Thyroid gland (tissue), 4 donors: ENCODE results near the gene WNK1. TPM values are rescaled to one million over a fixed set of nuclear protein-coding genes. Genes with fewer than 3 reads are reported as not detected.

ENCODE experiments used
- DNase-seq, 2 donors: peaks; one replicate each; pipeline ENCODE4 v3.0.0-alpha.2; 2019
- H3K27ac ChIP-seq, 3 donors: fragments of 200-600 bp; sonication (generic); 1 replicate in 2 of 3; 2 replicates in 1 of 3; pipeline ENCODE4 v1.5.1; 2016 to 2019; ENCODE audit warnings: mild to moderate bottlenecking in 1 of 3, moderate library complexity in 1 of 3
- H3K27me3 ChIP-seq: fragments of 200-600 bp; sonication (generic); one replicate; pipeline ENCODE4 v1.5.1; 2019
- H3K36me3 ChIP-seq, 2 donors: fragments of 200-600 bp; sonication (generic); one replicate each; pipeline ENCODE4 v1.5.1; 2016 to 2019
- H3K4me1 ChIP-seq, 2 donors: fragments of 200-600 bp; sonication (generic); one replicate each; pipeline ENCODE4 v1.5.1; 2017 to 2019
- H3K4me3 ChIP-seq, 3 donors: fragments of 200-600 bp; sonication (generic); replicated peaks in 1 of 3; 1 replicate in 2 of 3; 2 replicates in 1 of 3; pipeline ENCODE4 v1.5.1; 2016; ENCODE audit warnings: mild to moderate bottlenecking in 1 of 3
- H3K9me3 ChIP-seq: fragments of 200-600 bp; sonication (generic); one replicate; pipeline ENCODE4 v1.5.1; 2017
- POLR2A ChIP-seq, 2 donors: fragments of 450-650 bp; IDR thresholded peaks; one replicate each; pipeline ENCODE4 v1.6.1; 2017; ENCODE audit warnings: antibody characterized with exemption in 2 of 2, mild to moderate bottlenecking in 2 of 2, moderate library complexity in 1 of 2
- WGBS, 2 donors: methylation state at CpG; one replicate each; pipeline ENCODE4 v1.1.5; 2017; 5-methylcytosine and 5-hydroxymethylcytosine counted together
- intact Hi-C: fragments of 100-400 bp; cut with DNase I; formaldehyde crosslinking; loops from one replicate; pipeline ENCODE4 v1.15.1; 2023
- total RNA-seq, 4 donors: library from RNA; depleted of rRNA; stranded (reverse); fragments of >200 nt; gene quantifications; one replicate each; pipeline ENCODE4 v1.2.3, GENCODE V29; 2016
- TF ChIP-seq, protein P1 (sequence below), 6 experiments: fragments of 200-600 bp in 3 of 6; fragments of 450-650 bp in 3 of 6; sonication (generic) in 3 of 6; IDR thresholded peaks; one replicate each; pipeline ENCODE4 v1.5.1; 2016 to 2019; ENCODE audit warnings: antibody characterized with exemption in 6 of 6, mild to moderate bottlenecking in 2 of 6, inconsistent platforms in 1 of 6, moderate library complexity in 1 of 6

The WNK1 gene
- total RNA-seq, 4 donors from 2014 or later = 90.0 to 211 (median 109) TPM

DNA sequence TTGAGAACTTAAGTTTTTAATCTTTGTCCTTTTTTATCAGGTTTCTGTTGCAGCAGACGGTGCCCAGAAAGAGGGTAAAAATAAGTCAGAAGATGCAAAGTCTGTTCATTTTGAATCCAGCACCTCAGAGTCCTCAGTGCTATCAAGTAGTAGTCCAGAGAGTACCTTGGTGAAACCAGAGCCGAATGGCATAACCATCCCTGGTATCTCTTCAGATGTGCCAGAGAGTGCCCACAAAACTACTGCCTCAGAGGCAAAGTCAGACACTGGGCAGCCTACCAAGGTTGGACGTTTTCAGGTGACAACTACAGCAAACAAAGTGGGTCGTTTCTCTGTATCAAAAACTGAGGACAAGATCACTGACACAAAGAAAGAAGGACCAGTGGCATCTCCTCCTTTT, 143.7 kb downstream of the WNK1 start:
- TF ChIP-seq, protein P1, sequence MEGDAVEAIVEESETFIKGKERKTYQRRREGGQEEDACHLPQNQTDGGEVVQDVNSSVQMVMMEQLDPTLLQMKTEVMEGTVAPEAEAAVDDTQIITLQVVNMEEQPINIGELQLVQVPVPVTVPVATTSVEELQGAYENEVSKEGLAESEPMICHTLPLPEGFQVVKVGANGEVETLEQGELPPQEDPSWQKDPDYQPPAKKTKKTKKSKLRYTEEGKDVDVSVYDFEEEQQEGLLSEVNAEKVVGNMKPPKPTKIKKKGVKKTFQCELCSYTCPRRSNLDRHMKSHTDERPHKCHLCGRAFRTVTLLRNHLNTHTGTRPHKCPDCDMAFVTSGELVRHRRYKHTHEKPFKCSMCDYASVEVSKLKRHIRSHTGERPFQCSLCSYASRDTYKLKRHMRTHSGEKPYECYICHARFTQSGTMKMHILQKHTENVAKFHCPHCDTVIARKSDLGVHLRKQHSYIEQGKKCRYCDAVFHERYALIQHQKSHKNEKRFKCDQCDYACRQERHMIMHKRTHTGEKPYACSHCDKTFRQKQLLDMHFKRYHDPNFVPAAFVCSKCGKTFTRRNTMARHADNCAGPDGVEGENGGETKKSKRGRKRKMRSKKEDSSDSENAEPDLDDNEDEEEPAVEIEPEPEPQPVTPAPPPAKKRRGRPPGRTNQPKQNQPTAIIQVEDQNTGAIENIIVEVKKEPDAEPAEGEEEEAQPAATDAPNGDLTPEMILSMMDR (IDR thresholded peaks at IDR 0.05) = no peak
- no peak for TF ChIP-seq POLR2A (IDR thresholded peaks at IDR 0.05)
- no peak for DNase-seq
- WGBS, 2 donors = 84 to 86% methylated on average over 4 of the region's 4 CpGs
- no peaks in the 10 kb centered on the region for H3K4me1 ChIP-seq
- H3K27ac ChIP-seq = no peak overlapping the region
- intact Hi-C loops = no loop called here
- H3K27me3 ChIP-seq = no peaks in the 10 kb centered on the region
- H3K9me3 ChIP-seq = no peaks in the 10 kb centered on the region
- no peak overlapping the region for H3K4me3 ChIP-seq
- peaks cover 28 to 38% of the 10 kb centered on the region in 2 donors for H3K36me3 ChIP-seq

DNA sequence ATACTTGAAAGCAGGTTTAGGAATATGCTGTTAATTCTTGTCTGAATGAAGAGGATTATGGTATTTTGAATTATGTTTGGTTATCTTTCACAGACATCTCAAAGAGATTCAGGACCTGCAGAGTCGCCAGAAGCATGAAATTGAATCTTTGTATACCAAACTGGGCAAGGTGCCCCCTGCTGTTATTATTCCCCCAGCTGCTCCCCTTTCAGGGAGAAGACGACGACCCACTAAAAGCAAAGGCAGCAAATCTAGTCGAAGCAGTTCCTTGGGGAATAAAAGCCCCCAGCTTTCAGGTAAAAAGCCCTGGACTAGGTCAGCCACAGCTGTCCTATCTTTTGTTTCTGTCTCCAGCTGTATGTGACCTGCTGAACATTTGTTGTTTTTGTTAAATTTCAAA, 145.0 kb downstream of the WNK1 start:
- Histone ChIP-seq H3K27ac (no peak overlapping the region), H3K4me1 (no peaks in the 10 kb centered on the region), H3K27me3 (no peaks in the 10 kb centered on the region), H3K36me3 (peaks cover 39 to 45% of the 10 kb centered on the region in 2 donors), H3K4me3 (no peak overlapping the region), H3K9me3 (no peaks in the 10 kb centered on the region)
- no peak for DNase-seq
- intact Hi-C loops = no loop called here
- 84 to 85% methylated on average over 4 of the region's 4 CpGs for WGBS, 2 donors
- TF ChIP-seq POLR2A (IDR thresholded peaks at IDR 0.05) = no peak
- TF ChIP-seq, protein P1 (IDR thresholded peaks at IDR 0.05) = no peak

GRCh38 chr12:902581-902980, 150.2 kb downstream of the WNK1 start:
- Histone ChIP-seq H3K4me1 (peaks cover 0 to 5% of the 10 kb centered on the region in 2 donors), H3K4me3 (no peak overlapping the region), H3K36me3 (peaks cover 37 to 47% of the 10 kb centered on the region in 2 donors), H3K9me3 (no peaks in the 10 kb centered on the region), H3K27me3 (no peaks in the 10 kb centered on the region), H3K27ac (no peak overlapping the region)
- no peak for DNase-seq
- TF ChIP-seq POLR2A (IDR thresholded peaks at IDR 0.05) = no peak
- TF ChIP-seq, protein P1 (IDR thresholded peaks at IDR 0.05) = no peak
- intact Hi-C loops = no loop called here
- 68 to 73% methylated on average over 3 of the region's 3 CpGs for WGBS, 2 donors

- peaks cover 0 to 5% of the 10 kb centered on the region in 2 donors for H3K4me1 ChIP-seq
- no peaks in the 10 kb centered on the region for H3K9me3 ChIP-seq
- H3K27ac ChIP-seq = no peak overlapping the region
- WGBS, 2 donors = 87 to 93% methylated on average over 5 of the region's 5 CpGs
- H3K4me3 ChIP-seq = no peak overlapping the region
- no peak for TF ChIP-seq POLR2A (IDR thresholded peaks at IDR 0.05)
- TF ChIP-seq, protein P1 (IDR thresholded peaks at IDR 0.05) = no peak
- peaks cover 39 to 49% of the 10 kb centered on the region in 2 donors for H3K36me3 ChIP-seq
- intact Hi-C loops = no loop called here
- no peak for DNase-seq
- no peaks in the 10 kb centered on the region for H3K27me3 ChIP-seq
Observed at GRCh38 chr12:903055-903454, 150.7 kb downstream of the WNK1 start.

DNA sequence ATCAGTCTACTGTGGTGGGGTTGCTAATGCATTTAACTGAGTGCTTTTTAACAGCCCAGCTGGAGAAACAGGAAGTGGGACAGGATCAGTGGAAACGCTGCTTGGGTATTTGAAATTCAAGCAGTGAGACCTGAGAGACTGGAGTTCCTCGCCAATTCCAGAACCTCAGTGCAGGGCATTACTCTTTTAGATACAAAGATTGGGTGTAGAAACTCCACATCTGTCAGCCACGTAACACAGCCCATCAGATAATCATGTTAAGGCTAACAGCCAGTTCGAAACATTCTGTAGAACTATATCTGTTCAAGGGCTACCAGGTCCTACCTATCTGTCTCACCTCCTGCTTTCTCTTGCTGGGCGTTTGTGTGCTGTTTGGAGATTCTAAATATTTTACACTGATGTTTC, 151.6 kb downstream of the WNK1 start:
- Histone ChIP-seq H3K27ac (no peak overlapping the region), H3K27me3 (no peaks in the 10 kb centered on the region), H3K4me3 (no peak overlapping the region), H3K9me3 (no peaks in the 10 kb centered on the region), H3K4me1 (peaks cover 0 to 5% of the 10 kb centered on the region in 2 donors), H3K36me3 (peaks cover 48 to 57% of the 10 kb centered on the region in 2 donors)
- intact Hi-C loops = no loop called here
- TF ChIP-seq, protein P1 (IDR thresholded peaks at IDR 0.05) = no peak
- TF ChIP-seq POLR2A (IDR thresholded peaks at IDR 0.05) = no peak
- no peak for DNase-seq
- 84 to 91% methylated on average over 5 of the region's 5 CpGs for WGBS, 2 donors
